HepG2 (cell line): Measurements from ENCODE around the gene HTR1E. TPM values are rescaled to one million over a fixed set of nuclear protein-coding genes. Genes with fewer than 3 reads are reported as not detected.

Experiments used
- GATAD2A ChIP-seq: IDR thresholded peaks from 2 replicates; pipeline ENCODE4 v1.6.1; 2016
- HNF4G ChIP-seq, 2 experiments: sonication (generic) in 1 of 2; formaldehyde crosslinking in 1 of 2; IDR thresholded peaks; 2 replicates each; pipeline versions ENCODE4 v1.4.0 to v1.6.1; 2011 to 2020; ENCODE audit warnings: borderline replicate concordance in 2 of 2, low read depth in 2 of 2, mild to moderate bottlenecking in 2 of 2, low read length in 1 of 2, missing genetic modification reagents in 1 of 2, moderate library complexity in 1 of 2
- KDM5B ChIP-seq: sonication (generic); formaldehyde crosslinking; IDR thresholded peaks from 2 replicates; pipeline ENCODE4 v1.4.0; 2020; ENCODE audit warnings: missing genetic modification reagents, mild to moderate bottlenecking, borderline replicate concordance
- NONO ChIP-seq, 2 experiments: fragments of 450-650 bp in 1 of 2; sonication (generic) in 1 of 2; formaldehyde crosslinking in 1 of 2; IDR thresholded peaks in 1 of 2; conservative IDR thresholded peaks in 1 of 2; 2 replicates each; pipeline versions ENCODE4 v1.6.1 to v1.8.0; 2017 to 2022; ENCODE audit warnings: mild to moderate bottlenecking in 1 of 2, missing genetic modification reagents in 1 of 2, moderate library complexity in 1 of 2
- PHF21A ChIP-seq: sonication (generic); formaldehyde crosslinking; IDR thresholded peaks from 2 replicates; pipeline ENCODE4 v1.5.0; 2020; ENCODE audit warnings: mild to moderate bottlenecking, missing genetic modification reagents
- YY1 ChIP-seq: IDR thresholded peaks from 2 replicates; pipeline ENCODE4 v1.6.1; 2011; ENCODE audit warnings: low read length, low read depth, moderate library complexity, mild to moderate bottlenecking; ENCODE audit not compliant: insufficient read depth, insufficient replicate concordance
- ZNF263 ChIP-seq: sonication (generic); formaldehyde crosslinking; IDR thresholded peaks from 2 replicates; pipeline ENCODE4 v1.4.0; 2020; ENCODE audit warnings: missing genetic modification reagents
- ZNF567 ChIP-seq: sonication (generic); formaldehyde crosslinking; IDR thresholded peaks from 2 replicates; pipeline ENCODE4 v1.8.1; 2023; ENCODE audit warnings: mild to moderate bottlenecking, missing genetic modification reagents, borderline replicate concordance
- ZNF891 ChIP-seq: sonication (generic); formaldehyde crosslinking; IDR thresholded peaks from 2 replicates; pipeline ENCODE4 v1.5.0; 2020; ENCODE audit warnings: mild to moderate bottlenecking, missing genetic modification reagents
- ZSCAN31 ChIP-seq: sonication (generic); formaldehyde crosslinking; IDR thresholded peaks from 2 replicates; pipeline ENCODE4 v1.5.0; 2020; ENCODE audit warnings: low read depth, mild to moderate bottlenecking, missing genetic modification reagents
- polyA plus RNA-seq, 8 experiments: library from polyadenylated mRNA; depleted of rRNA in 3 of 8; stranded (reverse) in 7 of 8; unstranded in 1 of 8; fragments of >200 nt; fragmentation: Illumina TruSeq in 4 of 8; extraction: Trizol in 4 of 8; gene quantifications; 2 replicates each; pipeline versions ENCODE4 v1.2.1 to v1.2.3, GENCODE V29; 2011 to 2016; ENCODE audit warnings: low read depth in 4 of 8, missing spikeins in 1 of 8, mixed read lengths in 1 of 8; ENCODE audit not compliant: insufficient read depth in 1 of 8
- total RNA-seq, 5 experiments: library from RNA; depleted of rRNA; stranded (reverse); fragments of >200 nt; fragmentation: Illumina TruSeq; extraction: Trizol; gene quantifications; 2 replicates each; pipeline ENCODE4 v1.2.3, GENCODE V29; 2016; ENCODE audit warnings: low read depth in 1 of 5
- TF ChIP-seq, protein P1 (sequence below): sonication (generic); formaldehyde crosslinking; IDR thresholded peaks from 2 replicates; pipeline ENCODE4; 2020; ENCODE audit warnings: missing genetic modification reagents, mild to moderate bottlenecking, borderline replicate concordance
- TF ChIP-seq, protein P2 (sequence below): IDR thresholded peaks from 2 replicates; pipeline ENCODE4 v1.6.1; 2012; ENCODE audit warnings: inconsistent platforms
- TF ChIP-seq, protein P3 (sequence below): sonication (generic); formaldehyde crosslinking; conservative IDR thresholded peaks from 2 replicates; pipeline ENCODE4 v1.4.0; 2020; ENCODE audit warnings: mild to moderate bottlenecking, missing genetic modification reagents, moderate library complexity
- TF ChIP-seq, protein P4 (sequence below): sonication (generic); formaldehyde crosslinking; IDR thresholded peaks from 2 replicates; pipeline ENCODE4 v1.5.1; 2020; ENCODE audit warnings: mild to moderate bottlenecking, missing genetic modification reagents, moderate library complexity

Gene HTR1E
- total and polyA plus RNA-seq, 2 of the 13 experiments (the other 11 are each of a cell fraction or from before 2014, with no cell fraction given): not detected

DNA sequence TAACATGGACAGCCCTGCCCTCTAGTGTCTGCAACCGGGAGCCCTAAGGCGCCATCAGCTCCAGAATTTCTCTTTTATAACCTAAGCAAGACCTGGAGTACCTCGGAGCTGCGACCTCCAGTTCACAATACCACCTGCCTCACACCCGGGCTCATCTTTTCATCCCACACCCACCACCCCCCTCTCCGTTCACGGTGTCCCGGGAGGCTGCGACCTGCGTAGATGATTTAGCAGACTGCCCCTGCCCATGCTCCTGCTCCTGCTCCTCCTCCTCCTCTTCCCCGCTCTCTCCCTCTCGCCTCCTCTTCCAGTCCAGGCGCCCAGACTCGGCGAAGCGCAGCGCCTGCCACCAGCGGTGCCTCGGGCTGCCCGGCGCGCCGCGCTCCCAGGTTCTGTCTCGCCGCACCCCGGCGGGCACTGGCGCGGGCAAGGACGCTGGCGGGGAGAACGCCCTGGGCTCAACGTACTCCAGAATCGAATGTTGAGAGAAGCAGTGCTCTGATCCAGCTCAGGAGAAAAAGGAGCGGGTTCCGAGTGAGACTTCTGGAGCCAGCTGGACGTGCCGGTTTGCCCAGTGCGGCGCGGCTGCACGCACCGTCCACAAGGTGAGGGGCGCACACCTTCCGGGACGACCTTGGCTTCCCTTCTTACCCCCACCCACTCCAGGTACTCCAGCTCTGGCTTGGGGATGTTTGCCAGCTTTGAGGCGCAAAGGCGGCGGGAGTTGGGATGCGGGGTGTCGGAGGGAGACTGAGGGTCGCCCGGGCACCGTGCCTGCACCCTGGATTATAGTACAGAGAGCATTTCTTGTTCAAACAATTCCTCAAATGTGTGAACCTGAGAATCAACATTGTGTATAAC, at the start of gene HTR1E (continued):
- TF ChIP-seq, protein P1, sequence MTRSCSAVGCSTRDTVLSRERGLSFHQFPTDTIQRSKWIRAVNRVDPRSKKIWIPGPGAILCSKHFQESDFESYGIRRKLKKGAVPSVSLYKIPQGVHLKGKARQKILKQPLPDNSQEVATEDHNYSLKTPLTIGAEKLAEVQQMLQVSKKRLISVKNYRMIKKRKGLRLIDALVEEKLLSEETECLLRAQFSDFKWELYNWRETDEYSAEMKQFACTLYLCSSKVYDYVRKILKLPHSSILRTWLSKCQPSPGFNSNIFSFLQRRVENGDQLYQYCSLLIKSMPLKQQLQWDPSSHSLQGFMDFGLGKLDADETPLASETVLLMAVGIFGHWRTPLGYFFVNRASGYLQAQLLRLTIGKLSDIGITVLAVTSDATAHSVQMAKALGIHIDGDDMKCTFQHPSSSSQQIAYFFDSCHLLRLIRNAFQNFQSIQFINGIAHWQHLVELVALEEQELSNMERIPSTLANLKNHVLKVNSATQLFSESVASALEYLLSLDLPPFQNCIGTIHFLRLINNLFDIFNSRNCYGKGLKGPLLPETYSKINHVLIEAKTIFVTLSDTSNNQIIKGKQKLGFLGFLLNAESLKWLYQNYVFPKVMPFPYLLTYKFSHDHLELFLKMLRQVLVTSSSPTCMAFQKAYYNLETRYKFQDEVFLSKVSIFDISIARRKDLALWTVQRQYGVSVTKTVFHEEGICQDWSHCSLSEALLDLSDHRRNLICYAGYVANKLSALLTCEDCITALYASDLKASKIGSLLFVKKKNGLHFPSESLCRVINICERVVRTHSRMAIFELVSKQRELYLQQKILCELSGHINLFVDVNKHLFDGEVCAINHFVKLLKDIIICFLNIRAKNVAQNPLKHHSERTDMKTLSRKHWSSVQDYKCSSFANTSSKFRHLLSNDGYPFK (CRISPR knock-in tag): peak; percentile 60; the same call in 1 of the 2 replicates
- TF ChIP-seq HNF4G (IDR thresholded peaks at IDR 0.05; ENCODE audit: borderline replicate concordance, low read depth, low read length) (no peak), HNF4G (CRISPR knock-in tag; IDR thresholded peaks at IDR 0.05; ENCODE audit: borderline replicate concordance, low read depth) (no peak), PHF21A (CRISPR knock-in tag) (peak; percentile 36; the same call in 1 of the 2 replicates), ZSCAN31 (CRISPR knock-in tag) (peak; percentile 5; the same call in 1 of the 2 replicates), GATAD2A (0 out of 2 replicates have a peak, but pooled peaks have one; percentile 27), NONO (IDR thresholded peaks at IDR 0.05) (no peak), NONO (CRISPR knock-in tag; conservative IDR thresholded peaks at IDR 0.05) (peak; percentile 46), ZNF263 (peak; percentile 80; the same call in 1 of the 2 replicates), ZNF567 (0 out of 2 replicates have a peak, but pooled peaks have one; percentile 35), ZNF891 (peak; percentile 52; the same call in 1 of the 2 replicates), YY1 (peak; percentile 35), KDM5B (CRISPR knock-in tag) (peak; percentile 65; the same call in 1 of the 2 replicates)
- TF ChIP-seq, protein P2, sequence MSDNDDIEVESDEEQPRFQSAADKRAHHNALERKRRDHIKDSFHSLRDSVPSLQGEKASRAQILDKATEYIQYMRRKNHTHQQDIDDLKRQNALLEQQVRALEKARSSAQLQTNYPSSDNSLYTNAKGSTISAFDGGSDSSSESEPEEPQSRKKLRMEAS: peak; percentile 21
- TF ChIP-seq, protein P3, sequence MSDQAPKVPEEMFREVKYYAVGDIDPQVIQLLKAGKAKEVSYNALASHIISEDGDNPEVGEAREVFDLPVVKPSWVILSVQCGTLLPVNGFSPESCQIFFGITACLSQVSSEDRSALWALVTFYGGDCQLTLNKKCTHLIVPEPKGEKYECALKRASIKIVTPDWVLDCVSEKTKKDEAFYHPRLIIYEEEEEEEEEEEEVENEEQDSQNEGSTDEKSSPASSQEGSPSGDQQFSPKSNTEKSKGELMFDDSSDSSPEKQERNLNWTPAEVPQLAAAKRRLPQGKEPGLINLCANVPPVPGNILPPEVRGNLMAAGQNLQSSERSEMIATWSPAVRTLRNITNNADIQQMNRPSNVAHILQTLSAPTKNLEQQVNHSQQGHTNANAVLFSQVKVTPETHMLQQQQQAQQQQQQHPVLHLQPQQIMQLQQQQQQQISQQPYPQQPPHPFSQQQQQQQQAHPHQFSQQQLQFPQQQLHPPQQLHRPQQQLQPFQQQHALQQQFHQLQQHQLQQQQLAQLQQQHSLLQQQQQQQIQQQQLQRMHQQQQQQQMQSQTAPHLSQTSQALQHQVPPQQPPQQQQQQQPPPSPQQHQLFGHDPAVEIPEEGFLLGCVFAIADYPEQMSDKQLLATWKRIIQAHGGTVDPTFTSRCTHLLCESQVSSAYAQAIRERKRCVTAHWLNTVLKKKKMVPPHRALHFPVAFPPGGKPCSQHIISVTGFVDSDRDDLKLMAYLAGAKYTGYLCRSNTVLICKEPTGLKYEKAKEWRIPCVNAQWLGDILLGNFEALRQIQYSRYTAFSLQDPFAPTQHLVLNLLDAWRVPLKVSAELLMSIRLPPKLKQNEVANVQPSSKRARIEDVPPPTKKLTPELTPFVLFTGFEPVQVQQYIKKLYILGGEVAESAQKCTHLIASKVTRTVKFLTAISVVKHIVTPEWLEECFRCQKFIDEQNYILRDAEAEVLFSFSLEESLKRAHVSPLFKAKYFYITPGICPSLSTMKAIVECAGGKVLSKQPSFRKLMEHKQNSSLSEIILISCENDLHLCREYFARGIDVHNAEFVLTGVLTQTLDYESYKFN (CRISPR knock-in tag): peak; percentile 54; the same call in 1 of the 2 replicates
- TF ChIP-seq, protein P4, sequence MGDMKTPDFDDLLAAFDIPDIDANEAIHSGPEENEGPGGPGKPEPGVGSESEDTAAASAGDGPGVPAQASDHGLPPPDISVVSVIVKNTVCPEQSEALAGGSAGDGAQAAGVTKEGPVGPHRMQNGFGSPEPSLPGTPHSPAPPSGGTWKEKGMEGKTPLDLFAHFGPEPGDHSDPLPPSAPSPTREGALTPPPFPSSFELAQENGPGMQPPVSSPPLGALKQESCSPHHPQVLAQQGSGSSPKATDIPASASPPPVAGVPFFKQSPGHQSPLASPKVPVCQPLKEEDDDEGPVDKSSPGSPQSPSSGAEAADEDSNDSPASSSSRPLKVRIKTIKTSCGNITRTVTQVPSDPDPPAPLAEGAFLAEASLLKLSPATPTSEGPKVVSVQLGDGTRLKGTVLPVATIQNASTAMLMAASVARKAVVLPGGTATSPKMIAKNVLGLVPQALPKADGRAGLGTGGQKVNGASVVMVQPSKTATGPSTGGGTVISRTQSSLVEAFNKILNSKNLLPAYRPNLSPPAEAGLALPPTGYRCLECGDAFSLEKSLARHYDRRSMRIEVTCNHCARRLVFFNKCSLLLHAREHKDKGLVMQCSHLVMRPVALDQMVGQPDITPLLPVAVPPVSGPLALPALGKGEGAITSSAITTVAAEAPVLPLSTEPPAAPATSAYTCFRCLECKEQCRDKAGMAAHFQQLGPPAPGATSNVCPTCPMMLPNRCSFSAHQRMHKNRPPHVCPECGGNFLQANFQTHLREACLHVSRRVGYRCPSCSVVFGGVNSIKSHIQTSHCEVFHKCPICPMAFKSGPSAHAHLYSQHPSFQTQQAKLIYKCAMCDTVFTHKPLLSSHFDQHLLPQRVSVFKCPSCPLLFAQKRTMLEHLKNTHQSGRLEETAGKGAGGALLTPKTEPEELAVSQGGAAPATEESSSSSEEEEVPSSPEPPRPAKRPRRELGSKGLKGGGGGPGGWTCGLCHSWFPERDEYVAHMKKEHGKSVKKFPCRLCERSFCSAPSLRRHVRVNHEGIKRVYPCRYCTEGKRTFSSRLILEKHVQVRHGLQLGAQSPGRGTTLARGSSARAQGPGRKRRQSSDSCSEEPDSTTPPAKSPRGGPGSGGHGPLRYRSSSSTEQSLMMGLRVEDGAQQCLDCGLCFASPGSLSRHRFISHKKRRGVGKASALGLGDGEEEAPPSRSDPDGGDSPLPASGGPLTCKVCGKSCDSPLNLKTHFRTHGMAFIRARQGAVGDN: peak; percentile 68
